ENCODE results near the gene TBXT. TPM values are rescaled to one million over a fixed set of nuclear protein-coding genes. Genes with fewer than 3 reads are reported as not detected.

TBXT gene
- total RNA-seq, 1 experiment from 2014 or later, result 0.31 TPM

GRCh38 chr6:166169549-166170421, 2.1 kb upstream of the TBXT start:
- H3K9me3 ChIP-seq (ENCODE audit: control insufficient read depth, low read depth, low read length), result no peaks in the 10 kb centered on the region
- H3K9ac ChIP-seq (ENCODE audit: extremely low read depth, insufficient read length, low read length), result no peak overlapping the region
- H2BK20ac ChIP-seq (ENCODE audit: low read depth, low read length, poor library complexity, severe bottlenecking), result no peak overlapping the region
- H3K4me1 ChIP-seq (ENCODE audit: insufficient read depth, low read length), result no peaks in the 10 kb centered on the region; the same call in 1 of the 2 replicates
- no peak overlapping the region for H4K5ac ChIP-seq (ENCODE audit: insufficient read length, low read depth, low read length)
- H3K4me1 Mint-ChIP-seq, result peaks cover 25 to 37% of the 10 kb centered on the region in 2 experiments
- no peak overlapping the region for H3K18ac ChIP-seq (ENCODE audit: insufficient read length, low read depth, low read length)
- H3T11ph ChIP-seq (ENCODE audit: low read length), result no peak overlapping the region
- no peak overlapping the region for H2BK5ac ChIP-seq (ENCODE audit: insufficient read length, low read length)
- WGBS (ENCODE audit: extremely low coverage, insufficient read length, low lambda C conversion rate), result no CpG with 5 or more reads among the region's 41 CpGs
- DNase-seq, result peak; percentile 46
- H2AK5ac ChIP-seq (ENCODE audit: insufficient read length, low read length), result no peak overlapping the region
- H2BK120ac ChIP-seq (ENCODE audit: low read depth, low read length, poor library complexity, severe bottlenecking), result no peak overlapping the region
- no peak overlapping the region for H2AFZ ChIP-seq (ENCODE audit: low read length)
- peak overlapping the region; percentile 93 for H3K4me2 ChIP-seq (ENCODE audit: insufficient read depth, insufficient read length, low read length)
- H3K56ac ChIP-seq (ENCODE audit: insufficient read length, low read depth, low read length), result no peak overlapping the region
- no peaks in the 10 kb centered on the region for H3K79me1 ChIP-seq (ENCODE audit: insufficient read depth, low read depth, low read length, poor library complexity, severe bottlenecking)
- H3K4ac ChIP-seq (ENCODE audit: low read depth, low read length), result no peak overlapping the region
- peak overlapping the region; percentile 27 to 91 for H3K4me3 Mint-ChIP-seq
- no peak overlapping the region for H3K23ac ChIP-seq (ENCODE audit: insufficient read length, low read depth, low read length)
- H3K27ac ChIP-seq (ENCODE audit: insufficient read length, low read depth, low read length), result no peak overlapping the region
- H3K36me3 Mint-ChIP-seq (ENCODE audit: insufficient read depth in 1 of 3, low read depth in 3 of 3), result peaks cover 0 to 1% (median 0%) of the 10 kb centered on the region in 3 experiments; a peak in 1 of 7 replicates
- peaks cover 0 to 4% of the 10 kb centered on the region in 2 experiments; a peak in 1 of 5 replicates for H3K9me3 Mint-ChIP-seq
- no peak overlapping the region for H3K14ac ChIP-seq (ENCODE audit: insufficient read depth, low read length)
- no peak overlapping the region for H4K8ac ChIP-seq (replicated peaks; ENCODE audit: insufficient read length, low read depth, low read length)
- peaks cover 72% of the 10 kb centered on the region for H3K27me3 ChIP-seq (ENCODE audit: insufficient read depth, low read length)
- H3K27ac Mint-ChIP-seq, result no peak overlapping the region
- no peak overlapping the region for H2BK15ac ChIP-seq (ENCODE audit: low read depth, low read length)
- peaks cover 31% of the 10 kb centered on the region for H3K27me3 Mint-ChIP-seq (ENCODE audit: low read depth)
- no peak overlapping the region for H2BK12ac ChIP-seq (ENCODE audit: insufficient read length, low read depth, low read length)
- H4K91ac ChIP-seq (ENCODE audit: insufficient read length, low read depth, low read length), result no peak overlapping the region
- TF ChIP-seq CTCF (conservative IDR thresholded peaks at IDR 0.05), result no peak
- H3K79me2 ChIP-seq (ENCODE audit: insufficient read depth, low read length), result no peaks in the 10 kb centered on the region
- no peaks in the 10 kb centered on the region for H4K20me1 ChIP-seq (ENCODE audit: control insufficient read depth, insufficient read depth, insufficient read length)
- peaks cover 30% of the 10 kb centered on the region for H3K23me2 ChIP-seq (ENCODE audit: insufficient read length, low read depth, low read length, poor library complexity, severe bottlenecking)
